Left cardiac atrium (tissue), 4 donors: Measurements from ENCODE around the gene PSMG1. TPM values are rescaled to one million over a fixed set of nuclear protein-coding genes. Genes with fewer than 3 reads are reported as not detected.

Source experiments
- ATAC-seq, 2 donors: fragments of 200-7000 bp; cut with Tn5 transposase; one replicate each; pipeline ENCODE4 v1.9.1; 2020; ENCODE audit warnings: mild to moderate bottlenecking in 2 of 2, moderate library complexity in 2 of 2
- DNase-seq: peaks from one replicate; pipeline ENCODE4 v3.0.0-alpha.2; 2020
- intact Hi-C, 2 donors: fragments of 100-400 bp; cut with DNase I; formaldehyde crosslinking; loops; one replicate each; pipeline versions ENCODE4 v1.14.1 to v1.15.1; 2022 to 2023
- total RNA-seq, 2 donors: library from RNA; stranded (reverse); fragmentation: NEBNext Ultra II Directional; extraction: Animal tissue kit (Norgen Biotek cat#: 25700); gene quantifications; one replicate each; pipeline ENCODE4 v1.2.1, GENCODE V29; 2021
- donor health status: DM: no; HTN: yes; CAD: no.
- donor health status: DM: no; HTN: yes; CAD: no; lungs with severe emphysema.
- donor health status: DM: yes; HTN: yes; CAD: no.
- donor health status: Dilated cardiomyopathy.

The PSMG1 gene
- total RNA-seq, 2 donors from 2014 or later, result 21.3 to 30.6 TPM

- ATAC-seq, result no peak
- no peak for DNase-seq
- intact Hi-C loops, result no loop called here
These were observed 10.1 kb upstream of the PSMG1 start for GRCh38 chr21:39193380-39193779.

- ATAC-seq (no peak), DNase-seq (no peak)
- intact Hi-C loops, result no loop called here
These were observed 6.8 kb upstream of the PSMG1 start for GRCh38 chr21:39189857-39190604.

GRCh38 chr21:39188521-39189139, 5.4 kb upstream of the PSMG1 start:
- intact Hi-C loops, result no loop called here
- DNase-seq (no peak), ATAC-seq (no peak)

GRCh38 chr21:39187141-39187540, 3.9 kb upstream of the PSMG1 start:
- intact Hi-C loops, result no loop called here
- DNase-seq (no peak), ATAC-seq (no peak)

DNA sequence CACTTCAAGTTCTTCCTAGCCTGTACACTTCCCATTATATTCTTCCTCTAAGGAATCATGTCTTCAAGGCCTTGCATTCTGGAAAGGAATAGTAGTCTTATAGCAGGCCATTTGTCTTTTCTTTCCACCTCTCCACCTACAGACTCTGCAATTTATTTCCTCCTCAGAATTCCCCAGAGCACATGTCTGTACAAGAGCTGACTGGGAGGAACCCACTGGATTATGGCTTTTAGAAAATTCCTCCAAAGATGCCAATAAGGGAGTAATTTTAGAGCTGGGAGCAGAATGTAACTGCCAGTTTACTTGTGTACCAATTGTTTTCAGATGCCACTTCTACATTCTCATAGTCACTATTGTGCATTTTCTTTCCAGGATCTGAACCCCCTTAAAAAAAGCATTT, 3.4 kb upstream of the PSMG1 start:
- ATAC-seq, result no peak
- intact Hi-C loops, result no loop called here
- no peak for DNase-seq

GRCh38 chr21:39185157-39185556, 1.9 kb upstream of the PSMG1 start:
- no peak for ATAC-seq
- intact Hi-C loops, result no loop called here
- DNase-seq, result no peak

- no peak for DNase-seq
- intact Hi-C loops, result no loop called here
These were observed 1.1 kb upstream of the PSMG1 start for GRCh38 chr21:39184050-39184980.

GRCh38 chr21:39182484-39183271, 573 bp downstream of the PSMG1 start:
- intact Hi-C loops, result no loop called here
- peak; percentile 4 to 8 for ATAC-seq
- DNase-seq, result no peak

More at GRCh38 chr21:39184050-39184980, 1.1 kb upstream of the PSMG1 start:
- ATAC-seq, result no peak

DNA sequence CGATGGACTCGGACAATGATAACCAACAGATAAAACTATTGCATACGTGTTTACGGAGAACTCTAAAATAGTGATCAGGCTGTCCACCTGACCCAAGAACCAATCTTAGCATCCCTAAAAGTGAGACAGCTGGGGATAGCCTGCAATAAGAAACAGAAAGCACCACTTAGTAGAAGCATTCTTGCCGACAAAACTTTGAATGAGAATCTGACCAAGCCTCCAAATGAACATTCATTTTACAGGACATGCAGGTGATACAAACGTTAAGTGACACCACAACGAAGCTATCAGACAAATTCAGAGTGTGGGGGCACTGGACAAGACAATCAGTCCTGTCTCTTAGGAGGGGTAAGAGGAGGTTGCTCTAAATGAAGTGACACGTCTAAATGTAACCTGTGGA, 1.2 kb downstream of the PSMG1 start:
- DNase-seq (no peak), ATAC-seq (no peak)
- intact Hi-C loops, result no loop called here

DNA sequence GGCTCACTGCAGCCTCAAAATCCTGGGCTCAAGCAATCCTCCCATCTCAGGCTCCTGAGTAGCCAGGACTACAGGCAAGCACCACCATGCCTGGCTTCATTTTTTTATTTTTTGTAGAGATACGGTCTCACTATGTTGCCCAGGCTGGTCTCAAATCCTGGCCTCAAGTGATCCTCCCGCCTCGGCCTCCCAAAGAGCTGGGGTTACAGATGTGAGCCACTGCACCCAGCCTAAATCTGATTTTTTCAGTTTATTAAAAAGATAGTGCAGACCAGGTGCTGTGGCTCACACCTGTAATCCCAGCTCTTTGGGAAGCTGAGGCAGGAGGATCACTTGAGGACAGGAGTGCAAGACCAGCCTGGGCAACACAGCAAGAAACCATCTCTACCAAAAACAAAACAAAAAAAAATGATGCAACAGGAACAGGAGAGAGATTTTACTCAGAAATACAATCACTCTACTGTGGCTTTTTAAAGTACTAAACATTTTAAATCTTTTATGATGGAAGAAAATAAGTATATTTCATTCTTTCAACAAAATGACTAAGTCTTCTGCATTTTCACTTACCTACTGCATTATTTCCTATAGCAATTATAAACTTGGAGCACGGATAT, 1.9 kb downstream of the PSMG1 start:
- ATAC-seq, result no peak
- intact Hi-C loops, result no loop called here

DNA sequence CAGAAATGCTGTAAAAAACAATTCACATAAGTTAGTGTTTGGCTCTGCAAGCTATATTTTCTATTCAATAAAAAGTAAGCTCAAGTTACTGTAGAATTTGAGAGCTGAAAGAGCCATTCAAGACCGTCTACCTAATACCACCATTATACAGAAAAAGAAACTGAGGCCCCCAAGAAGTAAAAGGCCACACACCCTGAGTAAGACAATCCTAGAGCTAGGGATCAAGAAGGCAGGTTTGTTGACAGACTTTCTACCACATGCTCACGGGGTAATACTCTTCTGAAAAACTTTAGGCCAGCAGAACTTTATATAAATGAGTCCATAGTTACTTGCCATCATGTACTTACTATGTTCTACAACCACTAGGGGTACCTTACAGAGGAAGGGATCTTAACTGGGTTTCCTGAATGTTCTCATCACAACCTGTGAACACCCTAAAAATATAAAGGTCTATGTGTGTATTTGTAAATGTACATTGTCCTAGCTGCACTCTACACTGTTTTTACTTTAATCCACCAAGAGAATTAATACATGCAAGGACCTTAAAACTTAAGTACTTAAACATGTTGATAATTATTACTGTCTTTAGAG, 2.7 kb downstream of the PSMG1 start:
- ATAC-seq (no peak), DNase-seq (no peak)
- intact Hi-C loops, result no loop called here

More for the DNA sequence above, 1.9 kb downstream of the PSMG1 start:
- DNase-seq, result no peak

- intact Hi-C loops, result no loop called here
- ATAC-seq (no peak), DNase-seq (no peak)
These were observed 4.8 kb downstream of the PSMG1 start for GRCh38 chr21:39178421-39178820.

DNA sequence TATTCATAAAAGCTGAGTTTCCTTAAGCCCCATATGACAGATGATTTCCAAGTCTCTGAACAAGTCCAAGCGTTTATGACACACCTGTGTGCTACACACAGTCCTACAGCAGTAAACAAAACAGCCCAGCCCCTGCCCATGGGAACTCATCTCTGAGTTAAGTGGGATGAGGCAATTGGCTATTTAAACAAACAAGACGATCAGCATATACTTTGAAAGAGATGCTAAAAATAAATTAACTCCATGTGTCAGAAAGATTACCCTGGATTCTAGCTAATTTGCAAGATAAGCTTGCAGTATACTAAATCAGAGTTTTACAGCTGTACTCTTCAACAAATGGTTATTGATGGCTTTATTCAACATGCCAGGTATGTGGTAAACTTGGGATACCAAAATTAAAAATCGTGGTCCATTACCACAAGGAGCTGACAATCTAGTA, 7.0 kb downstream of the PSMG1 start:
- peak in 1 of 2 donors; percentile 47 for ATAC-seq
- intact Hi-C loops, result no loop called here

DNA sequence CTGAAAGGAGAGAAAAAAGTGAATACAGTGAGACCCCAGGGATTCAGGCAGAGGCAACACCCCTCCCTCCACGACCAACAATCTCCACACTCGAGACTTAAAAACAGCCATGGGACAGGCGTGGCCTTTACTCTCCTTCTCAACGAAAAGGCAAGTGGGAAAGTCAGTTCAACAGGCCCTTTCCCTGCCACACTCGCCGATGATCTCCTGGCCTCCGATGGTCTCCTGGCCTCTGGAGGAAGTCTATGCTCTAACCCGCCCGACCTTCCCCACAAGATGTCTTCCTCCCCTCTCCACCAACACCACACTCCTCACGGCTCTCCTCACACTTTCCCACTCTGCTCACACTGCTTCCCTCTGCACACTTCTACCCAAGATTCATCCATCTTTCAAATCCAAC, 7.6 kb downstream of the PSMG1 start:
- ATAC-seq, result peak in 1 of 2 donors; percentile 23
- intact Hi-C loops, result no loop called here
- no peak for DNase-seq

More for the DNA sequence above, 7.0 kb downstream of the PSMG1 start:
- DNase-seq, result no peak

DNA sequence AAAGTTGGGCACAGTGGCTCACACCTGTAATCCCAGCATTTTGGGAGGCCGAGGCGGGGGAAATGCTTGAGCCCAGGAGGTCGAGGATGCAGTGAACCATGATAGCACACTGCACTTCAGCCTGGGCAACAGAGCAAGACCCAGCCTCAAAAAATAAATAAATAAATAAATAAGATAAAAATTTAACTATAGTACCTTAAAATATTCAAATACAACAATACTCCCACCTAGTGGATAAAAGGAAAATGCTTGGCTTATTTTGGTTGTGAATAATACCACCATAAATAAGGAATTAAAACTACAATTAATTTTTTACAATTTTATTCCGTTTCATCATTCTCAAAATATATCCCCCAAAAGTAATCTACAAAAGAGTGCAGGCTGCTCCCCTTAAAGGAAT, 8.1 kb downstream of the PSMG1 start:
- DNase-seq, result no peak

DNA sequence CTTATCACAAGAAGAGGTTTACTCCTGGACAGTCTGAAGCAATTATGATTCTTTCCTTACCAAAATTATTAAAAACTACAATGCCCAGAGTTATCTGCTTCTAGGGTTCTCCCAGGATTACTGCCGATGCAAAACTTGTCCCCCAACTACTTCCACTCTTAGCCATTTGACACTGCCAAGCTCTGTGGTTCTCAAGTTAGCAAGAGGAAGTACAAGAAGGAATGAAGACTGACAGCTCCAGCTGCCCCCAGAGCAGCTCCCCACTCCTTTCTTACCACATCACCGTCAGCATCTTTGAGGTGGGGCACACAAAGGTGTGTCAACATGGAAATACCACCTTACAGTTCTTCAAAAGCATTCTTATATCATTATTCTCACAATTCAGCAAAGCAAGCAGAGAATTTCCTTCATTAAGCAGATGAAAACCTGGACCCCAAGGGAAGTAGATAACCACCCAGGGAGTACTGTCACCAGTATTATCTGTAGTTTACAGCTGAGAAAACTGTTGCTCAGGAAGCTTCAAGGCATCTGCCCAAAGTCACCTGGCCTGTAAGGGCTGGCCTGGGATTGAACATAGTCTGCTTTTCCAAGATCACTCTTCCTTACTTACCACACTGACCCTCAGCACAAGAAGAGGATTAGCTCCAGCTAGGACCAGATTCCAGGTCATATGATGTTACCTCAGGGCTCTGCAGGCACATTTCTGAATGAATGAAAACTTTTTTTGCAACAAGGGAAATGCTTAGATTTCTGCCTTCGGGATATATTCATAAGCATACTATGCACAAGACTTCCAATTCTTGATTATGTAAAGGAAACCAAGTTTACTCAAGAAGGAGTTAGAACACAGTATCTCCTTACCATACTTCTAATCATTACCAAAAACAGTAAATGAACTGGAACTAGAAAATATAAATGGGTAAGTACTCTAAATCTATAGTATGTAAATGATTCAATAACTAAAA, 9.3 kb downstream of the PSMG1 start:
- DNase-seq (no peak), ATAC-seq (no peak)
- intact Hi-C loops, result no loop called here

More for the DNA sequence above, 8.1 kb downstream of the PSMG1 start:
- no peak for ATAC-seq
- intact Hi-C loops, result no loop called here

DNA sequence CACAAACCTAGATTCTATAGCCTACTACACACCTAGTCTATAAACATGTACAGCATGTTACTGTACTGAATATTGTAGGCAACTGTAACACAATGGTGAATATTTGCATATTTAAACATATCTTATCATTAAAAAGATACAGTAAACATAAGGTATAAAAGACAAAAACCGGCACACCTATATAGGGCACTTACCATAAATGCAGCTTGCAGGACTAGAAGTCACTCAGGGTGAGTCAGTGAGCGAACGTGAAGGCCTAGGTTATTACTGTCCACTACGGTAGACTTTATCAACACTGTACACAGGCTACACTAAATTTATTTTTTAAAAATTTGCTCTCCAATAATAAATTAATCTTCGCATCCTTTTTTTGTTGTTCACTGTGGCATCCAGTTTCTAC, 13.3 kb downstream of the PSMG1 start:
- DNase-seq (no peak), ATAC-seq (no peak)
- intact Hi-C loops, result no loop called here
